K562 (cell line): ENCODE measurements around the gene CXCR6. TPM values are rescaled to one million over a fixed set of nuclear protein-coding genes. Genes with fewer than 3 reads are reported as not detected.
A peak's percentile ranks its signal among the peaks of the same experiment; 100 is the strongest.

Experiments
- ATAC-seq: fragments of 200-7000 bp; cut with Tn5 transposase; 3 replicates; pipeline ENCODE4 v1.9.1; 2020; ENCODE audit warnings: moderate library complexity
- BruUV-seq: library from RNA; stranded (reverse); fragments of 400-500 nt; replicated peaks from 2 replicates; lab custom pipeline; 2021; lab: Mats Ljungman, UMichigan
- CTCF ChIA-PET: fragments of 300-600 bp; formaldehyde crosslinking; extraction: SDS; loops from one replicate; lab custom pipeline; 2021; ENCODE audit warnings: low intra/inter-chr PET ratio; lab: Yijun Ruan, JAX
- POLR2A ChIA-PET: fragments of 300-600, 350-650 bp; sonication (Branson Sonifier 250); formaldehyde crosslinking; extraction: SDS; loops from one replicate; lab custom pipeline; 2021; ENCODE audit warnings: antibody characterized with exemption, inconsistent platforms; lab: Yijun Ruan, JAX
- DNase-seq, 4 experiments: peaks; one replicate each; pipeline versions ENCODE4 v3.0.0 to v3.0.0-alpha.2; 2011 to 2018; ENCODE audit warnings: low spot score in 3 of 4, mixed read lengths in 3 of 4; ENCODE audit errors: extremely low read depth in 1 of 4
- FAIRE-seq: peaks from 2 replicates; lab custom pipeline; 2011; peaks lifted over from hg19 to GRCh38; lab: Jason Lieb, UNC
- H2AFZ ChIP-seq: 2 replicates; pipeline ENCODE4 v1.6.0; 2011; ENCODE audit warnings: low read depth, low read length, control low read depth, inconsistent platforms
- H3K27ac ChIP-seq: fragments of 200-600 bp; 3 replicates; pipeline ENCODE4 v1.8.0; 2011; ENCODE audit warnings: low read depth, mild to moderate bottlenecking, control low read depth, inconsistent platforms, low read length, moderate library complexity, mixed read lengths; ENCODE audit errors: extremely low read depth
- H3K27me3 ChIP-seq, 2 experiments: fragments of 300-600 bp in 1 of 2; 2 replicates in 1 of 2; 3 replicates in 1 of 2; pipeline versions ENCODE4 v1.6.0 to v1.8.0; 2011; ENCODE audit warnings: inconsistent platforms in 2 of 2, low read length in 2 of 2, mild to moderate bottlenecking in 1 of 2, mixed read lengths in 1 of 2, moderate library complexity in 1 of 2; ENCODE audit not compliant: control insufficient read depth in 2 of 2, insufficient read depth in 2 of 2
- H3K36me3 ChIP-seq: fragments of 300-600 bp; 3 replicates; pipeline ENCODE4 v1.8.0; 2011; ENCODE audit warnings: mild to moderate bottlenecking, low read length, inconsistent platforms; ENCODE audit not compliant: control insufficient read depth, insufficient read depth
- H3K4me1 ChIP-seq, 2 experiments: fragments of 200-600 bp in 1 of 2; replicated peaks in 1 of 2; 2 replicates in 1 of 2; 3 replicates in 1 of 2; pipeline versions ENCODE4 v1.5.1 to v1.8.0; 2011; ENCODE audit warnings: inconsistent platforms in 2 of 2, low read length in 2 of 2, mild to moderate bottlenecking in 1 of 2, mixed read lengths in 1 of 2, moderate library complexity in 1 of 2; ENCODE audit not compliant: control insufficient read depth in 2 of 2, insufficient read depth in 2 of 2
- H3K4me2 ChIP-seq: 2 replicates; pipeline ENCODE4 v1.6.1; 2011; ENCODE audit warnings: low read length, control low read depth, inconsistent platforms, mixed read lengths; ENCODE audit not compliant: insufficient read depth
- H3K4me3 ChIP-seq: fragments of 200-600 bp; sonication (generic), shearing (Covaris generic); 2 replicates; pipeline ENCODE4 v1.5.1; 2016; ENCODE audit warnings: control low read depth, inconsistent platforms
- H3K79me2 ChIP-seq: fragments of 200-600 bp; 3 replicates; pipeline ENCODE4 v1.8.0; 2011; ENCODE audit warnings: low read length, inconsistent platforms; ENCODE audit not compliant: control insufficient read depth, insufficient read depth
- H3K9ac ChIP-seq, 2 experiments: 2 replicates each; pipeline versions ENCODE4 v1.6.0 to v1.6.1; 2011; ENCODE audit warnings: low read depth in 2 of 2, low read length in 2 of 2, control low read depth in 1 of 2, inconsistent platforms in 1 of 2, mild to moderate bottlenecking in 1 of 2, mixed read lengths in 1 of 2; ENCODE audit not compliant: insufficient read depth in 1 of 2
- H3K9me1 ChIP-seq: one replicate; pipeline ENCODE4 v1.6.0; 2011; ENCODE audit warnings: inconsistent platforms, mild to moderate bottlenecking, low read length, moderate library complexity; ENCODE audit not compliant: control insufficient read depth, insufficient read depth
- H3K9me3 ChIP-seq: replicated peaks from 2 replicates; pipeline ENCODE4 v1.5.1; 2011; ENCODE audit warnings: low read depth, low read length, inconsistent platforms; ENCODE audit not compliant: control insufficient read depth, insufficient read depth
- H4K20me1 ChIP-seq: replicated peaks from 2 replicates; pipeline ENCODE4 v1.6.1; 2011; ENCODE audit warnings: low read length, inconsistent platforms, mixed read lengths; ENCODE audit not compliant: control insufficient read depth, insufficient read depth
- AFF1 ChIP-seq, 2 experiments: fragments of 450-650 bp; IDR thresholded peaks; 2 replicates each; pipeline ENCODE4 v1.6.1; 2018; ENCODE audit warnings: mild to moderate bottlenecking in 2 of 2, low read depth in 1 of 2; ENCODE audit not compliant: partially characterized antibody in 2 of 2
- CREB1 ChIP-seq, 2 experiments: sonication (generic) in 1 of 2; formaldehyde crosslinking in 1 of 2; IDR thresholded peaks; 2 replicates each; pipeline versions ENCODE4 v1.6.1 to v1.8.0; 2012 to 2022; ENCODE audit warnings: inconsistent platforms in 1 of 2, mild to moderate bottlenecking in 1 of 2, missing genetic modification reagents in 1 of 2, moderate library complexity in 1 of 2
- CUX1 ChIP-seq: fragments of 200-800 bp; sonication (Bioruptor generic); IDR thresholded peaks from 2 replicates; pipeline ENCODE4 v1.6.1; 2016; ENCODE audit warnings: missing genetic modification characterization, missing compliant biosample characterization
- GTF3C2 ChIP-seq: IDR thresholded peaks from 3 replicates; pipeline ENCODE4 v1.6.1; 2011; ENCODE audit warnings: borderline replicate concordance, mild to moderate bottlenecking, moderate library complexity; ENCODE audit not compliant: insufficient read length; ENCODE audit errors: extremely low read depth
- MYC ChIP-seq, 2 experiments: fragments of 250-450 bp in 1 of 2; sonication (Bioruptor Pico) in 1 of 2; IDR thresholded peaks; 2 replicates each; pipeline versions ENCODE4 v1.5.1 to v1.6.1; 2012 to 2021; ENCODE audit warnings: low read depth in 2 of 2, borderline replicate concordance in 1 of 2, improper control_type of control experiment in 1 of 2, low read length in 1 of 2, mild to moderate bottlenecking in 1 of 2, moderate library complexity in 1 of 2
- RBM14 ChIP-seq: fragments of 200-400 bp; formaldehyde crosslinking; IDR thresholded peaks from 2 replicates; pipeline ENCODE4 v1.6.1; 2018; ENCODE audit warnings: low read depth, mild to moderate bottlenecking, low read length, moderate library complexity, borderline replicate concordance; ENCODE audit not compliant: insufficient read depth
- SMARCC2 ChIP-seq: fragments of 450-650 bp; IDR thresholded peaks from 2 replicates; pipeline ENCODE4 v1.6.1; 2017; ENCODE audit warnings: antibody characterized with exemption, moderate library complexity, mild to moderate bottlenecking, low read depth
- ZNF436 ChIP-seq: fragments of 250-450, 450-650 bp; sonication (Bioruptor Pico); formaldehyde crosslinking; IDR thresholded peaks from 2 replicates; pipeline ENCODE4 v1.7.0; 2020; ENCODE audit warnings: mild to moderate bottlenecking
- WGBS: fragments of 100-300 bp; shearing (Covaris generic); methylation state at CpG from one replicate; pipeline ENCODE4 v1.1.6; 2016; ENCODE audit warnings: low coverage, mixed read lengths; ENCODE audit not compliant: insufficient coverage; ENCODE audit errors: missing lambda C conversion rate; 5-methylcytosine and 5-hydroxymethylcytosine counted together
- in situ Hi-C: fragments of 300-500 bp; cut with MboI; formaldehyde crosslinking; loops from 4 replicates; pipeline ENCODE4 v1.15.0; 2018; ENCODE audit warnings: inconsistent platforms, mixed read lengths
- intact Hi-C: fragments of 100-400 bp; cut with micrococcal nuclease; formaldehyde crosslinking; loops from 2 replicates; pipeline ENCODE4 v1.14.2; 2022
- polyA plus RNA-seq, 8 experiments: library from polyadenylated mRNA; depleted of rRNA in 4 of 8; stranded (reverse) in 5 of 8; unstranded in 3 of 8; fragments of >200 nt; fragmentation: Nextera tagmentation in 2 of 8; fragmentation: Illumina TruSeq in 1 of 8; extraction: Ambion mirVana in 2 of 8; extraction: Trizol in 1 of 8; gene quantifications; 2 replicates each; pipeline versions ENCODE4 v1.2.1 to v1.2.3, GENCODE V29; 2011 to 2014; ENCODE audit warnings: inconsistent platforms in 1 of 8, missing spikeins in 1 of 8
- total RNA-seq, 7 experiments: library from RNA; depleted of rRNA in 6 of 7; stranded (reverse); fragments of >200 nt in 6 of 7; fragmentation: Illumina TruSeq in 2 of 7; extraction: Trizol in 2 of 7; gene quantifications; 2 replicates each; pipeline versions ENCODE4 v1.2.1 to v1.2.3, GENCODE V29; 2011 to 2021; ENCODE audit warnings: low replicate concordance in 1 of 7

The CXCR6 gene
- total and polyA plus RNA-seq, 9 of the 15 experiments (the other 6 are each of a cell fraction or from before 2014, with no cell fraction given), result 0.28 TPM; not detected in 8

GRCh38 chr3:45988362-45988761 is 45.1 kb downstream of the CXCR6 start:
- Histone ChIP-seq H3K9me3 (no peaks in the 10 kb centered on the region), H3K4me2 (no peak overlapping the region), H3K4me1 (peaks cover 17 to 46% of the 10 kb centered on the region in 2 experiments), H3K27ac (no peak overlapping the region), H3K79me2 (peaks cover 70% of the 10 kb centered on the region), H2AFZ (no peak overlapping the region), H3K27me3 (no peaks in the 10 kb centered on the region), H3K4me3 (no peak overlapping the region), H3K9ac (no peak overlapping the region), H3K9me1 (peaks cover 17% of the 10 kb centered on the region), H4K20me1 (peaks cover 27% of the 10 kb centered on the region), H3K36me3 (peaks cover 30% of the 10 kb centered on the region)
- DNase-seq (no peak), FAIRE-seq (peak; percentile 40), ATAC-seq (no peak)
- ChIA-PET POLR2A (interaction anchor here (0.6 to 1.3 kb wide), 3 partner anchors 17 to 674 kb away, joined by 3 to 4 read pairs (median 3); no protein-coding TSS in a partner anchor), CTCF (no interaction called here)
- in situ Hi-C loops, result no loop called here
- intact Hi-C loops, result no loop called here
- 76% methylated on average over 4 of the region's 4 CpGs for WGBS
- no TSS peak for BruUV-seq
- TF ChIP-seq MYC (IDR thresholded peaks at IDR 0.05; ENCODE audit: low read depth, low read length) (no peak), MYC (CRISPR knock-in tag; IDR thresholded peaks at IDR 0.05; ENCODE audit: borderline replicate concordance, low read depth) (no peak), SMARCC2 (no peak), RBM14 (no peak), CUX1 (no peak), AFF1 (IDR thresholded peaks at IDR 0.05; ENCODE audit: low read depth in 1 of 2, partially characterized antibody in 2 of 2) (no peak), CREB1 (IDR thresholded peaks at IDR 0.05) (no peak), CREB1 (CRISPR knock-in tag; IDR thresholded peaks at IDR 0.05) (no peak), ZNF436 (CRISPR knock-in tag) (no peak), GTF3C2 (no peak)
